ENCODE measurements around the gene ITPKC.
A peak's percentile ranks its signal among the peaks of the same experiment; 100 is the strongest.
"Not testable (repeated sequence)": the region's sequence is repeated elsewhere in the genome, so short reads cannot be mapped to it uniquely, and the experiment has no call there.

The ITPKC gene

GRCh38 chr19:40783711-40784110 lies 66.8 kb downstream of the ITPKC start:
- Mint-ChIP-seq H3K27ac (no peak overlapping the region), H3K36me3 (ENCODE audit: low read depth) (peaks cover 35% of the 10 kb centered on the region), H3K4me1 (ENCODE audit: low read depth) (peaks cover 20% of the 10 kb centered on the region)

GRCh38 chr19:40784146-40784545 lies 67.2 kb downstream of the ITPKC start:
- H3K4me3 Mint-ChIP-seq = not testable (repeated sequence)
- H3K4me1 Mint-ChIP-seq (ENCODE audit: low read depth) = peaks cover 16% of the 10 kb centered on the region

More at GRCh38 chr19:40783711-40784110, 66.8 kb downstream of the ITPKC start:
- Mint-ChIP-seq H3K9me3 (no peaks in the 10 kb centered on the region), H3K4me3 (no peak overlapping the region), H3K27me3 (ENCODE audit: low read depth) (no peaks in the 10 kb centered on the region)
- DNase-seq (ENCODE audit: low spot score) = no peak

GRCh38 chr19:40785526-40785925 lies 68.6 kb downstream of the ITPKC start:
- H3K9me3 Mint-ChIP-seq = no peaks in the 10 kb centered on the region
- H3K27me3 Mint-ChIP-seq (ENCODE audit: low read depth) = no peaks in the 10 kb centered on the region
- no peak for DNase-seq (ENCODE audit: low spot score)
- peak overlapping the region; percentile 41 for H3K27ac Mint-ChIP-seq
- no peak overlapping the region for H3K4me3 Mint-ChIP-seq
- peaks cover 9% of the 10 kb centered on the region for H3K4me1 Mint-ChIP-seq (ENCODE audit: low read depth)
- peaks cover 35% of the 10 kb centered on the region for H3K36me3 Mint-ChIP-seq (ENCODE audit: low read depth)

More at GRCh38 chr19:40784146-40784545, 67.2 kb downstream of the ITPKC start:
- not testable (repeated sequence) for H3K27me3 Mint-ChIP-seq (ENCODE audit: low read depth); H3K27ac Mint-ChIP-seq; DNase-seq (ENCODE audit: low spot score); H3K9me3 Mint-ChIP-seq
- peaks cover 35% of the 10 kb centered on the region for H3K36me3 Mint-ChIP-seq (ENCODE audit: low read depth)

- Mint-ChIP-seq H3K4me1 (ENCODE audit: low read depth) (peaks cover 6% of the 10 kb centered on the region), H3K36me3 (ENCODE audit: low read depth) (peaks cover 33% of the 10 kb centered on the region), H3K27ac (no peak overlapping the region), H3K27me3 (ENCODE audit: low read depth) (no peaks in the 10 kb centered on the region), H3K4me3 (no peak overlapping the region), H3K9me3 (no peaks in the 10 kb centered on the region)
- DNase-seq (ENCODE audit: low spot score) = no peak
Measured at GRCh38 chr19:40786060-40787037, 69.4 kb downstream of the ITPKC start.
